ENCODE data around the gene C7orf33. TPM values are rescaled to one million over a fixed set of nuclear protein-coding genes. Genes with fewer than 3 reads are reported as not detected.
"Not testable (repeated sequence)": the region's sequence is repeated elsewhere in the genome, so short reads cannot be mapped to it uniquely, and the experiment has no call there.

C7orf33 gene
- total RNA-seq, 1 donor from 2014 or later: not detected

DNA sequence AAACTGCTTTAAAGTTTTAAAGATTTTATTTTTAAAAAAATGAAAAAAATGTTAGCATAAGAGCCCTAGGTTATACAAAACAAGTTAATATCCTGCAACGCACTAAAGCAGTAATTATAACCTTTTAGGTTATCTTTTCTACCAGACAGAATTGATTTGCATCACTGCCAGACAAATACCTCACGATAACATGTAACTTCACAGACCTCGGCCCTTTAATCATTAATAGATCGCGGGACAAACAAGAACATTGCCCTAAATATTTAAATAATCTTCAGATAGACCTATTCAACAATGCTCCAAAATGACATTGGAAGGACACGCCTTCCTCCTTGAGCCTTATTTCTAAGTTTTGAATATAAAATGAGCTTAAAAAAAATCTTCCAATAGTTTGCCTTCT, 23.8 kb upstream of the C7orf33 start:
- DNase-seq (ENCODE audit: low read depth): no peak
- FAIRE-seq: no peak

DNA sequence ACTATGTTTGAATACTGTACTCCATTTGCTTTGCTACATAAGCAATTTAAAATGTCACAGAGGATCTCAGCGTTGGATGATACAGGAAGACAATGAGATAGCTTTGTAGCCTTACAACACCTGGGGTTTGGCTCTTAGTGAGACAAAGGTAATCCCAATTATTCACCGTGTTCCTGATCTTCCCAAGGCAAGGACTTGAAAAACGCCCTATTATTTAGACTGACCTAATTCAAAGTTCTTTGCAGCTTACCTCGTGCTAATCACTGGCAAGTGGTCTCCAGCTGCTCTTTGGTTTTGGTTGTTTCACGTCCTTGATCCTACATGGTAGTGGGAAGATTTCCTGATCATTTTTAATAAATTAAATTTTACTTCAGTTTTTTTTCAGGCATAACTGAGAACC, 23.0 kb upstream of the C7orf33 start:
- DNase-seq (ENCODE audit: low read depth) (no peak), FAIRE-seq (no peak)
- no peaks in the 10 kb centered on the region for H3K27me3 ChIP-seq (ENCODE audit: control insufficient read depth, insufficient read depth, low read length)
- TF ChIP-seq, protein P1, sequence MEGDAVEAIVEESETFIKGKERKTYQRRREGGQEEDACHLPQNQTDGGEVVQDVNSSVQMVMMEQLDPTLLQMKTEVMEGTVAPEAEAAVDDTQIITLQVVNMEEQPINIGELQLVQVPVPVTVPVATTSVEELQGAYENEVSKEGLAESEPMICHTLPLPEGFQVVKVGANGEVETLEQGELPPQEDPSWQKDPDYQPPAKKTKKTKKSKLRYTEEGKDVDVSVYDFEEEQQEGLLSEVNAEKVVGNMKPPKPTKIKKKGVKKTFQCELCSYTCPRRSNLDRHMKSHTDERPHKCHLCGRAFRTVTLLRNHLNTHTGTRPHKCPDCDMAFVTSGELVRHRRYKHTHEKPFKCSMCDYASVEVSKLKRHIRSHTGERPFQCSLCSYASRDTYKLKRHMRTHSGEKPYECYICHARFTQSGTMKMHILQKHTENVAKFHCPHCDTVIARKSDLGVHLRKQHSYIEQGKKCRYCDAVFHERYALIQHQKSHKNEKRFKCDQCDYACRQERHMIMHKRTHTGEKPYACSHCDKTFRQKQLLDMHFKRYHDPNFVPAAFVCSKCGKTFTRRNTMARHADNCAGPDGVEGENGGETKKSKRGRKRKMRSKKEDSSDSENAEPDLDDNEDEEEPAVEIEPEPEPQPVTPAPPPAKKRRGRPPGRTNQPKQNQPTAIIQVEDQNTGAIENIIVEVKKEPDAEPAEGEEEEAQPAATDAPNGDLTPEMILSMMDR (IDR thresholded peaks at IDR 0.05; ENCODE audit: insufficient read depth, low read length, severe bottlenecking): no peak
- H3K4me3 ChIP-seq (ENCODE audit: low read depth, low read length): no peak overlapping the region
- no peaks in the 10 kb centered on the region for H3K36me3 ChIP-seq (ENCODE audit: control insufficient read depth, insufficient read depth, low read length)

More for the DNA sequence above, 23.8 kb upstream of the C7orf33 start:
- no peaks in the 10 kb centered on the region for H3K36me3 ChIP-seq (ENCODE audit: control insufficient read depth, insufficient read depth, low read length)
- H3K4me3 ChIP-seq (ENCODE audit: low read depth, low read length): no peak overlapping the region
- no peaks in the 10 kb centered on the region for H3K27me3 ChIP-seq (ENCODE audit: control insufficient read depth, insufficient read depth, low read length)
- TF ChIP-seq, protein P1 (IDR thresholded peaks at IDR 0.05; ENCODE audit: insufficient read depth, low read length, severe bottlenecking): no peak

DNA sequence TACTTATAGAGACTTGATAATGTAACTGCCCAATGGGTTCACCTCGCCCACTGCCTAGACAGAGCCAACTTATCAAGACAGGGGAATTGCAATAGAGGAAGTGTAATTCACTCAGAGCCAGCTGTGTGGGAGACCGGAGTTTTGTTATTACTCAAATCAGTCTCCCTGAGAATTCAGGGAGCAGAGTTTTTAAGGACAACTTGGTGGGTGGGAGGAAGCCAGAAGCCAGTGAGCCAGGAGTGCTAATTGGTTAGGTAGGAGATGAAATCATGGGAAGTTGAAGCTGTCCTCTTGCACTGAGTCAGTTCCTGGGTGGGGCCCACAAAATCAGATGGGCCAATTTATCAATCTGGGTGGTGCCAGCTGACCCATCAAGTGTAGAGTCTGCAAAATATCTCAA, 20.1 kb upstream of the C7orf33 start:
- peak; percentile 94 for FAIRE-seq
- Histone ChIP-seq H3K4me3 (ENCODE audit: low read depth, low read length) (no peak overlapping the region), H3K27me3 (ENCODE audit: control insufficient read depth, insufficient read depth, low read length) (no peaks in the 10 kb centered on the region), H3K36me3 (ENCODE audit: control insufficient read depth, insufficient read depth, low read length) (no peaks in the 10 kb centered on the region)
- TF ChIP-seq, protein P1 (IDR thresholded peaks at IDR 0.05; ENCODE audit: insufficient read depth, low read length, severe bottlenecking): no peak
- no peak for DNase-seq (ENCODE audit: low read depth)

DNA sequence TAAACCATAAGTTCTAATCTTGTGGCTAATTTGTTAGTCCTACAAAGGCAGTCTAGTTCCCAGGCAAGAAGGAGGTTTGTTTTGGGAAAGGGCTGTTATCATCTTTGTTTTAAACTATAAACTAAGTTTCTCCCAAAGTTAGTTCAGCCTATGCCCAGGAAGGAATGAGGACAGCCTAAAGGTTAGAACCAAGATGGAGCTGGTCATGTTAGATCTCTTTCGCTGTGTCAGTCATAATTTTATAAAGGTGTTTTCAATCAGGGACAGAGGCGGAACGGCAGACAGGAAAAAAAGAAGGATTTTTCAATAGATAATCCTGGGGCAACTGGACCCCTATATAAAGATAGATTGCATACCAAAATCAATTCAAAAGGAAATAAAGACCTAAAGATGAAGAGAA, 19.6 kb upstream of the C7orf33 start:
- not testable (repeated sequence) for DNase-seq (ENCODE audit: low read depth); H3K4me3 ChIP-seq (ENCODE audit: low read depth, low read length); H3K36me3 ChIP-seq (ENCODE audit: control insufficient read depth, insufficient read depth, low read length); H3K27me3 ChIP-seq (ENCODE audit: control insufficient read depth, insufficient read depth, low read length); FAIRE-seq

- FAIRE-seq (no peak), DNase-seq (ENCODE audit: low read depth) (no peak)
- H3K36me3 ChIP-seq (ENCODE audit: control insufficient read depth, insufficient read depth, low read length): no peaks in the 10 kb centered on the region
- TF ChIP-seq, protein P1 (IDR thresholded peaks at IDR 0.05; ENCODE audit: insufficient read depth, low read length, severe bottlenecking): no peak
- no peak overlapping the region for H3K4me3 ChIP-seq (ENCODE audit: low read depth, low read length)
- no peaks in the 10 kb centered on the region for H3K27me3 ChIP-seq (ENCODE audit: control insufficient read depth, insufficient read depth, low read length)
Measured at GRCh38 chr7:148571381-148571780, 19.2 kb upstream of the C7orf33 start.

GRCh38 chr7:148572067-148572522, 18.5 kb upstream of the C7orf33 start:
- no peak for DNase-seq (ENCODE audit: low read depth)
- Histone ChIP-seq H3K4me3 (ENCODE audit: low read depth, low read length) (no peak overlapping the region), H3K36me3 (ENCODE audit: control insufficient read depth, insufficient read depth, low read length) (no peaks in the 10 kb centered on the region), H3K27me3 (ENCODE audit: control insufficient read depth, insufficient read depth, low read length) (no peaks in the 10 kb centered on the region)
- TF ChIP-seq, protein P1 (IDR thresholded peaks at IDR 0.05; ENCODE audit: insufficient read depth, low read length, severe bottlenecking): no peak
- FAIRE-seq: no peak

- FAIRE-seq; DNase-seq (ENCODE audit: low read depth); H3K4me3 ChIP-seq (ENCODE audit: low read depth, low read length); H3K27me3 ChIP-seq (ENCODE audit: control insufficient read depth, insufficient read depth, low read length); H3K36me3 ChIP-seq (ENCODE audit: control insufficient read depth, insufficient read depth, low read length): not testable (repeated sequence)
Measured at GRCh38 chr7:148573581-148573980, 17.0 kb upstream of the C7orf33 start.

All from bronchial epithelial cell (primary cell).